Prostate gland (tissue), 2 donors: ENCODE measurements around the gene ERRFI1. TPM values are rescaled to one million over a fixed set of nuclear protein-coding genes. Genes with fewer than 3 reads are reported as not detected.
"Not testable (repeated sequence)": the region's sequence is repeated elsewhere in the genome, so short reads cannot be mapped to it uniquely, and the experiment has no call there.

Experiments
- DNase-seq: peaks from one replicate; pipeline ENCODE4 v3.0.0-alpha.2; 2019; ENCODE audit warnings: low spot score
- H3K27ac ChIP-seq, 2 donors: fragments of 200-600 bp; sonication (generic); 2 replicates each; pipeline ENCODE4 v1.5.1; 2017 to 2019
- H3K27me3 ChIP-seq: fragments of 200-600 bp; sonication (generic); replicated peaks from 2 replicates; pipeline ENCODE4 v1.5.1; 2019; ENCODE audit not compliant: insufficient read depth
- H3K36me3 ChIP-seq, 2 donors: fragments of 200-600 bp; sonication (generic); 1 replicate in 1 of 2; 2 replicates in 1 of 2; pipeline versions ENCODE4 v1.5.1 to v1.8.1; 2017 to 2019
- H3K4me1 ChIP-seq: fragments of 200-600 bp; sonication (generic); replicated peaks from 2 replicates; pipeline ENCODE4 v1.5.1; 2019
- H3K4me3 ChIP-seq, 2 donors: fragments of 200-600 bp; sonication (generic); 2 replicates each; pipeline ENCODE4 v1.5.1; 2017 to 2019
- H3K9me3 ChIP-seq: fragments of 200-600 bp; sonication (generic); 2 replicates; pipeline ENCODE4 v1.5.1; 2017
- POLR2A ChIP-seq: fragments of 450-650 bp; IDR thresholded peaks from one replicate; pipeline ENCODE4 v1.6.1; 2016; ENCODE audit warnings: antibody characterized with exemption, mild to moderate bottlenecking
- POLR2AphosphoS5 ChIP-seq: sonication (generic); formaldehyde crosslinking; IDR thresholded peaks from one replicate; pipeline ENCODE4 v1.6.1; 2017; ENCODE audit warnings: antibody characterized with exemption
- WGBS: methylation state at CpG from one replicate; pipeline ENCODE4 v1.1.5; 2018; 5-methylcytosine and 5-hydroxymethylcytosine counted together
- intact Hi-C: fragments of 100-400 bp; cut with DNase I; formaldehyde crosslinking; loops from one replicate; pipeline ENCODE4 v1.14.2; 2022
- total RNA-seq, 2 donors: library from RNA; depleted of rRNA; stranded (reverse); fragments of >200 nt; gene quantifications; one replicate each; pipeline ENCODE4 v1.1.0, GENCODE V29; 2016
- TF ChIP-seq, protein P1 (sequence below), 4 experiments: fragments of 200-600 bp in 2 of 4; fragments of 450-650 bp in 2 of 4; sonication (generic) in 2 of 4; IDR thresholded peaks; 1 replicate in 3 of 4; 2 replicates in 1 of 4; pipeline ENCODE4 v1.5.1; 2016 to 2019; ENCODE audit warnings: antibody characterized with exemption in 4 of 4, mild to moderate bottlenecking in 2 of 4, moderate library complexity in 2 of 4

Gene ERRFI1, protein sequence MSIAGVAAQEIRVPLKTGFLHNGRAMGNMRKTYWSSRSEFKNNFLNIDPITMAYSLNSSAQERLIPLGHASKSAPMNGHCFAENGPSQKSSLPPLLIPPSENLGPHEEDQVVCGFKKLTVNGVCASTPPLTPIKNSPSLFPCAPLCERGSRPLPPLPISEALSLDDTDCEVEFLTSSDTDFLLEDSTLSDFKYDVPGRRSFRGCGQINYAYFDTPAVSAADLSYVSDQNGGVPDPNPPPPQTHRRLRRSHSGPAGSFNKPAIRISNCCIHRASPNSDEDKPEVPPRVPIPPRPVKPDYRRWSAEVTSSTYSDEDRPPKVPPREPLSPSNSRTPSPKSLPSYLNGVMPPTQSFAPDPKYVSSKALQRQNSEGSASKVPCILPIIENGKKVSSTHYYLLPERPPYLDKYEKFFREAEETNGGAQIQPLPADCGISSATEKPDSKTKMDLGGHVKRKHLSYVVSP
- 10 to 100 TPM; 58.1 to 60.4 TPM for total RNA-seq

- Histone ChIP-seq H3K9me3 (no peaks in the 10 kb centered on the region), H3K36me3 (no peaks in the 10 kb centered on the region), H3K27ac (peak within 1 kb of the TSS; percentile 81 to 94), H3K4me3 (peak within 1 kb of the TSS; percentile 88 to 94), H3K27me3 (no peaks in the 10 kb centered on the region), H3K4me1 (peaks cover 5% of the 10 kb centered on the region)
- intact Hi-C loops = loop anchor here (5.0 kb wide), 3 partner anchors 96 to 291 kb away; partner anchors contain the start of gene SLC45A1
- WGBS = 5% methylated on average over 43 of the region's 98 CpGs
- peak; percentile 91 for TF ChIP-seq POLR2AphosphoS5
- peak; percentile 100 for TF ChIP-seq POLR2A
- TF ChIP-seq, protein P1, sequence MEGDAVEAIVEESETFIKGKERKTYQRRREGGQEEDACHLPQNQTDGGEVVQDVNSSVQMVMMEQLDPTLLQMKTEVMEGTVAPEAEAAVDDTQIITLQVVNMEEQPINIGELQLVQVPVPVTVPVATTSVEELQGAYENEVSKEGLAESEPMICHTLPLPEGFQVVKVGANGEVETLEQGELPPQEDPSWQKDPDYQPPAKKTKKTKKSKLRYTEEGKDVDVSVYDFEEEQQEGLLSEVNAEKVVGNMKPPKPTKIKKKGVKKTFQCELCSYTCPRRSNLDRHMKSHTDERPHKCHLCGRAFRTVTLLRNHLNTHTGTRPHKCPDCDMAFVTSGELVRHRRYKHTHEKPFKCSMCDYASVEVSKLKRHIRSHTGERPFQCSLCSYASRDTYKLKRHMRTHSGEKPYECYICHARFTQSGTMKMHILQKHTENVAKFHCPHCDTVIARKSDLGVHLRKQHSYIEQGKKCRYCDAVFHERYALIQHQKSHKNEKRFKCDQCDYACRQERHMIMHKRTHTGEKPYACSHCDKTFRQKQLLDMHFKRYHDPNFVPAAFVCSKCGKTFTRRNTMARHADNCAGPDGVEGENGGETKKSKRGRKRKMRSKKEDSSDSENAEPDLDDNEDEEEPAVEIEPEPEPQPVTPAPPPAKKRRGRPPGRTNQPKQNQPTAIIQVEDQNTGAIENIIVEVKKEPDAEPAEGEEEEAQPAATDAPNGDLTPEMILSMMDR (IDR thresholded peaks at IDR 0.05) = peak in 2 of 4 experiments; percentile 39 to 49
- peak; percentile 93 for DNase-seq
Measured at GRCh38 chr1:8026153-8026975, at the start of gene ERRFI1. Gene ERRFI1, minus strand, starts transcription at chr1:8026309. Its CDS starts 10,690 bp downstream, at chr1:8015619.

- whole genome bisulfite sequencing = 68% methylated on average over 10 of the region's 10 CpGs
- no peak for TF ChIP-seq POLR2AphosphoS5
- TF ChIP-seq, protein P1 (IDR thresholded peaks at IDR 0.05) = no peak
- no peak for TF ChIP-seq POLR2A
- Histone ChIP-seq H3K27ac (peak overlapping the region; percentile 77 to 85), H3K9me3 (no peaks in the 10 kb centered on the region), H3K4me3 (no peak overlapping the region), H3K27me3 (no peaks in the 10 kb centered on the region), H3K36me3 (no peaks in the 10 kb centered on the region), H3K4me1 (peaks cover 11% of the 10 kb centered on the region)
- no peak for DNase-seq
- intact Hi-C loops = loop anchor here (5.0 kb wide), 2 partner anchors 42 to 43 kb away; no protein-coding TSS in a partner anchor
Measured at GRCh38 chr1:8075511-8076051, 49.5 kb upstream of the ERRFI1 start.

DNA sequence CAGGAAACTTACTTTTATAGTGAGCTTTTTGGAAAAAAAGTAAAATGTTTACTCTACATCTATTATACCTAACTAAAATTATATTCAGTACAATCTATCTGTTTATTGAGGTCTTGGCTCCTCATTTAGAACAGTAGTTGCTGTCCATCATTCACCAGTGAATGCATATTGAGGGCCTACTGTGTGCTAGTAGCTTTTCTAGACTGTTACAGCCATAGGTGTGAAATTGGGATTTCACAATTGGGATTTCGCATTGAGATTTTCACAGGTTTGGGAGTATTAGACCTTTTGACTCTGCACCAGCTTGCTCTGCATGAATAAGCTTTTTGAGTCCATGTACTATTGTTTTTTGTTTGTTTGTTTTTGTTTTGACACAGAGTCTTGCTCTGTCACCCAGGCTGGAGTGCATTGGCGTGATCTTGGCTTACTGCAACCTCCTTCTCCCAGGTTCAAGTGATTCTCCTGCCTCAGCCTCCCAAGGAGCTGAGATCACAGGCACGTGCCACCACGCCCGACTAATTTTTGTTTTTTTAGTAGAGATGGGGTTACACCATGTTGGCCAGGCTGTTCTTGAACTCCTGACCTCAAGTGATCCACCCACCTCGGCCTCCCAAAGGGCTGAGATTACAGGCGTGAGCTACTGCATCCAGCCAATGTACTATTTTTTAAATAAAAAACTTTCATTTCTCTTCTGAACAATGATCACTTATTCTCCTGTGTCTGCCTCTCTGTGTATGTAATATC lies 47.2 kb upstream of the ERRFI1 start:
- WGBS = 69% methylated on average over 7 of the region's 7 CpGs
- intact Hi-C loops = no loop called here
- H3K4me1 ChIP-seq = peaks cover 9% of the 10 kb centered on the region
- TF ChIP-seq, protein P1 (IDR thresholded peaks at IDR 0.05) = no peak
- TF ChIP-seq POLR2AphosphoS5 (no peak), POLR2A (no peak)
- DNase-seq = no peak
- no peak overlapping the region for H3K4me3 ChIP-seq
- H3K9me3 ChIP-seq = no peaks in the 10 kb centered on the region
- no peaks in the 10 kb centered on the region for H3K27me3 ChIP-seq
- no peaks in the 10 kb centered on the region for H3K36me3 ChIP-seq
- H3K27ac ChIP-seq = peak overlapping the region in 1 of 2 donors; percentile 9

DNA sequence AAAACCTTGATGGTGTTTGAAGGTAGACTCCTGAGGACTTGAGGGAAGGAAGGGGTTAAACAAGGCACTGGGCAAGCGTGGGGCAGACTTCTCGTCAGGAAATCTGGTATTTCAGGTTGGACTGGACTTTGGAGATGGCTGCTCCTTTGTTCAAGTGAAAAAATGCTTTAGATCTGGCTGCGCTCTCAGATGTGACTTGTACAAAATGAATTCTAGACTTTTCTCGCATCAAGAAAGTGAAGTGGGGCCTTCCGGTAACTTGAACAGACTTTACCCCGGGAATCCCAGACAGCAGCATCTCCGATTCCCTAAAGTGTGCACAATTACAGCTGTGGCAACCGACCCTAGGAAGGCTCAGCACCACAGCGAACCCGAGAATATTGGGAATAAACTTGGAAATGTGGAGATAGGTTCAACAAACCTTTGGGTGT lies 44.3 kb upstream of the ERRFI1 start:
- no peak overlapping the region for H3K4me3 ChIP-seq
- H3K27ac ChIP-seq = peak overlapping the region; percentile 81 to 86
- peaks cover 2% of the 10 kb centered on the region for H3K4me1 ChIP-seq
- H3K27me3 ChIP-seq = no peaks in the 10 kb centered on the region
- TF ChIP-seq POLR2AphosphoS5 (peak; percentile 86), POLR2A (no peak)
- intact Hi-C loops = no loop called here
- WGBS = 11% methylated on average over 10 of the region's 10 CpGs
- H3K36me3 ChIP-seq = no peaks in the 10 kb centered on the region
- H3K9me3 ChIP-seq = no peaks in the 10 kb centered on the region
- DNase-seq = peak; percentile 81

DNA sequence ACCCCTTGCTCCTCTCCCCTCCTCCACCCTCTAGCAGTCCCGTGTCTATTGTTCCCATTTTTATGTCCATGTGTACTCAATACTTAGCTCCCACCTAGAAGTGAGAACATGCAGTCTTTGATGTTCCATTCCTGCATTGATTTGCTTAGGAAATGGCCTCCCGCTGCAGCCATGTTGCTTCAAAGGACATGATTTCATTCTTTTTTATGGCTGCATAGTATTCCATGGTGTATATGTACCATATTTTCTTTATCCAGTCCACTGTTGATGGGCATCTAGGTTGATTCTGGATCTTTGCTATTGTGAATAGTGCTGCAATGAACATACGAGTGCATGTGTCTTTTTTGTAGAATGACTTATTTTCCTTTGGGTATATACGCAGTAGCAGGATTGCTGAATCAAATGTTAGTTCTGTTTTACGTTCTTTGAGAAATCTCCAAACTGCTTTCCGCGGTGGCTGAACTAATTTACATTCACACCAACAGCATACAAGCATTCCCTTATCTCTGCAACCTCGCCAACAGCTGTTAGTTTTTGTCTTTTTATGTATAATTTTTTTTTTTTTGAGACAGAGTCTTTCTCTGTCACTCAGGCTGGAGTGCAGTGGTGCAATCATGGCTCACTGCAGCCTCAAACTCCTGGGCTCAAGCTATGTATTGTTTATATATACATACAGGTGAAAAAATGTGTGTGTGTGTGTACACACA lies 43.7 kb upstream of the ERRFI1 start:
- H3K27ac ChIP-seq = peak overlapping the region; percentile 81 to 86
- intact Hi-C loops = not testable (repeated sequence)

More for the DNA sequence above, 43.7 kb upstream of the ERRFI1 start:
- H3K27me3 ChIP-seq, DNase-seq, H3K4me1 ChIP-seq, H3K9me3 ChIP-seq, H3K4me3 ChIP-seq, H3K36me3 ChIP-seq: not testable (repeated sequence)
- 69% methylated on average over 8 of the region's 8 CpGs for WGBS
